Measurements from ENCODE around the gene DISC1.

Gene DISC1

GRCh38 chr1:231800108-231800507, 173.5 kb downstream of the DISC1 start:
- H3K27ac ChIP-seq (ENCODE audit: low read depth, low read length): no peak overlapping the region
- no peak for TF ChIP-seq EZH2phosphoT487 (conservative IDR thresholded peaks at IDR 0.05; ENCODE audit: low read length)
- no peak for TF ChIP-seq CTCF (IDR thresholded peaks at IDR 0.05; ENCODE audit: insufficient read depth, low read length, poor library complexity, severe bottlenecking)

GRCh38 chr1:231801042-231801585, 174.5 kb downstream of the DISC1 start:
- Histone ChIP-seq H3K4me2 (ENCODE audit: low read depth, low read length, poor library complexity, severe bottlenecking) (no peak overlapping the region), H3K9ac (ENCODE audit: low read length) (no peak overlapping the region), H3K4me3 (ENCODE audit: insufficient read depth, low read length, poor library complexity, severe bottlenecking) (no peak overlapping the region), H3K9me2 (replicated peaks; ENCODE audit: insufficient read depth, low read length) (no peaks in the 10 kb centered on the region), H3K9me3 (ENCODE audit: insufficient read depth, low read length) (no peaks in the 10 kb centered on the region), H4K20me1 (ENCODE audit: low read depth, low read length) (no peaks in the 10 kb centered on the region), H3K79me2 (ENCODE audit: insufficient read depth, low read length) (no peaks in the 10 kb centered on the region), H3K36me3 (ENCODE audit: low read length) (no peaks in the 10 kb centered on the region), H3K27me3 (ENCODE audit: low read length) (no peaks in the 10 kb centered on the region), H3K27ac (ENCODE audit: low read depth, low read length) (no peak overlapping the region), H2AFZ (ENCODE audit: low read depth, low read length, severe bottlenecking) (no peak overlapping the region), H3F3A (ENCODE audit: insufficient read depth) (no peaks in the 10 kb centered on the region)
- no peak for TF ChIP-seq CTCF (IDR thresholded peaks at IDR 0.05; ENCODE audit: insufficient read depth, low read length, poor library complexity, severe bottlenecking)
- no peak for TF ChIP-seq EZH2phosphoT487 (conservative IDR thresholded peaks at IDR 0.05; ENCODE audit: low read length)

More at GRCh38 chr1:231800108-231800507, 173.5 kb downstream of the DISC1 start:
- Histone ChIP-seq H3K9ac (ENCODE audit: low read length) (no peak overlapping the region), H3K79me2 (ENCODE audit: insufficient read depth, low read length) (no peaks in the 10 kb centered on the region), H3F3A (ENCODE audit: insufficient read depth) (no peaks in the 10 kb centered on the region), H3K9me3 (ENCODE audit: insufficient read depth, low read length) (no peaks in the 10 kb centered on the region), H3K27me3 (ENCODE audit: low read length) (no peaks in the 10 kb centered on the region), H4K20me1 (ENCODE audit: low read depth, low read length) (no peaks in the 10 kb centered on the region), H3K4me3 (ENCODE audit: insufficient read depth, low read length, poor library complexity, severe bottlenecking) (no peak overlapping the region), H3K4me2 (ENCODE audit: low read depth, low read length, poor library complexity, severe bottlenecking) (no peak overlapping the region), H2AFZ (ENCODE audit: low read depth, low read length, severe bottlenecking) (no peak overlapping the region), H3K36me3 (ENCODE audit: low read length) (no peaks in the 10 kb centered on the region), H3K9me2 (replicated peaks; ENCODE audit: insufficient read depth, low read length) (no peaks in the 10 kb centered on the region)

- no peaks in the 10 kb centered on the region for H3K36me3 ChIP-seq (ENCODE audit: low read length)
- H3K9ac ChIP-seq (ENCODE audit: low read length): no peak overlapping the region
- no peaks in the 10 kb centered on the region for H3K9me2 ChIP-seq (replicated peaks; ENCODE audit: insufficient read depth, low read length)
- TF ChIP-seq EZH2phosphoT487 (conservative IDR thresholded peaks at IDR 0.05; ENCODE audit: low read length) (no peak), CTCF (IDR thresholded peaks at IDR 0.05; ENCODE audit: insufficient read depth, low read length, poor library complexity, severe bottlenecking) (no peak)
- H3K27me3 ChIP-seq (ENCODE audit: low read length): no peaks in the 10 kb centered on the region
- no peaks in the 10 kb centered on the region for H3K79me2 ChIP-seq (ENCODE audit: insufficient read depth, low read length)
- H4K20me1 ChIP-seq (ENCODE audit: low read depth, low read length): no peaks in the 10 kb centered on the region
- H2AFZ ChIP-seq (ENCODE audit: low read depth, low read length, severe bottlenecking): no peak overlapping the region
- no peak overlapping the region for H3K27ac ChIP-seq (ENCODE audit: low read depth, low read length)
- H3K4me3 ChIP-seq (ENCODE audit: insufficient read depth, low read length, poor library complexity, severe bottlenecking): no peak overlapping the region
- no peaks in the 10 kb centered on the region for H3K9me3 ChIP-seq (ENCODE audit: insufficient read depth, low read length)
- H3K4me2 ChIP-seq (ENCODE audit: low read depth, low read length, poor library complexity, severe bottlenecking): no peak overlapping the region
- H3F3A ChIP-seq (ENCODE audit: insufficient read depth): no peaks in the 10 kb centered on the region
Measured at GRCh38 chr1:231803353-231803752, 176.8 kb downstream of the DISC1 start.
